Activated CD8-positive, alpha-beta T cell treated with anti-CD3 and anti-CD28 coated beads for 36 hours (primary cell): ENCODE results near the gene MSANTD1. TPM values are rescaled to one million over a fixed set of nuclear protein-coding genes. Genes with fewer than 3 reads are reported as not detected.

Experiments
- ATAC-seq: fragments of 200-7000 bp; cut with Tn5 transposase; one replicate; pipeline ENCODE4 v1.10.0; 2021; ENCODE audit warnings: mild to moderate bottlenecking, moderate library complexity
- CTCF ChIA-PET: fragments of 350-600 bp; sonication (Branson Sonifier 250); formaldehyde crosslinking; loops from one replicate; lab custom pipeline; 2021; ENCODE audit warnings: antibody characterized with exemption; lab: Charles Lee
- POLR2A ChIA-PET: fragments of 350-600 bp; sonication (Branson Sonifier 250); formaldehyde crosslinking; loops from one replicate; lab custom pipeline; 2021; ENCODE audit warnings: antibody characterized with exemption; lab: Charles Lee
- DNase-seq: peaks from one replicate; pipeline ENCODE4 v3.0.0-alpha.2; 2020
- H3K27ac Mint-ChIP-seq: one replicate; pipeline ENCODE4 v1.8.0; 2021; ENCODE audit warnings: mild to moderate bottlenecking, mixed read lengths
- H3K27me3 Mint-ChIP-seq: one replicate; pipeline ENCODE4 v1.8.0; 2021; ENCODE audit warnings: mixed read lengths
- H3K36me3 Mint-ChIP-seq: one replicate; pipeline ENCODE4 v1.8.0; 2021; ENCODE audit warnings: low read depth, mixed read lengths
- H3K4me1 Mint-ChIP-seq: one replicate; pipeline ENCODE4 v1.8.0; 2021; ENCODE audit warnings: low read depth, mixed read lengths
- H3K4me3 Mint-ChIP-seq: one replicate; pipeline ENCODE4 v1.8.0; 2021; ENCODE audit warnings: mild to moderate bottlenecking, moderate library complexity, mixed read lengths
- H3K9me3 Mint-ChIP-seq: one replicate; pipeline ENCODE4 v1.8.0; 2021; ENCODE audit warnings: mixed read lengths
- intact Hi-C: fragments of 100-400 bp; cut with micrococcal nuclease; formaldehyde crosslinking; loops from one replicate; pipeline ENCODE4 v1.10.0; 2022
- total RNA-seq, 2 experiments: library from RNA; stranded (reverse); gene quantifications; one replicate each; pipeline ENCODE4 v1.2.3, GENCODE V29; 2021
- TF ChIP-seq, protein P1 (sequence below): fragments of 200-600 bp; IDR thresholded peaks from one replicate; pipeline ENCODE4 v1.8.0; 2022; ENCODE audit warnings: antibody characterized with exemption, mild to moderate bottlenecking

MSANTD1 gene
- total RNA-seq, 2 experiments from 2014 or later = 0.43 TPM

- ATAC-seq (no peak), DNase-seq (no peak)
- TF ChIP-seq, protein P1, sequence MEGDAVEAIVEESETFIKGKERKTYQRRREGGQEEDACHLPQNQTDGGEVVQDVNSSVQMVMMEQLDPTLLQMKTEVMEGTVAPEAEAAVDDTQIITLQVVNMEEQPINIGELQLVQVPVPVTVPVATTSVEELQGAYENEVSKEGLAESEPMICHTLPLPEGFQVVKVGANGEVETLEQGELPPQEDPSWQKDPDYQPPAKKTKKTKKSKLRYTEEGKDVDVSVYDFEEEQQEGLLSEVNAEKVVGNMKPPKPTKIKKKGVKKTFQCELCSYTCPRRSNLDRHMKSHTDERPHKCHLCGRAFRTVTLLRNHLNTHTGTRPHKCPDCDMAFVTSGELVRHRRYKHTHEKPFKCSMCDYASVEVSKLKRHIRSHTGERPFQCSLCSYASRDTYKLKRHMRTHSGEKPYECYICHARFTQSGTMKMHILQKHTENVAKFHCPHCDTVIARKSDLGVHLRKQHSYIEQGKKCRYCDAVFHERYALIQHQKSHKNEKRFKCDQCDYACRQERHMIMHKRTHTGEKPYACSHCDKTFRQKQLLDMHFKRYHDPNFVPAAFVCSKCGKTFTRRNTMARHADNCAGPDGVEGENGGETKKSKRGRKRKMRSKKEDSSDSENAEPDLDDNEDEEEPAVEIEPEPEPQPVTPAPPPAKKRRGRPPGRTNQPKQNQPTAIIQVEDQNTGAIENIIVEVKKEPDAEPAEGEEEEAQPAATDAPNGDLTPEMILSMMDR = no peak
- Mint-ChIP-seq H3K9me3 (no peaks in the 10 kb centered on the region), H3K36me3 (no peaks in the 10 kb centered on the region), H3K4me3 (no peak overlapping the region), H3K4me1 (no peaks in the 10 kb centered on the region), H3K27me3 (no peaks in the 10 kb centered on the region), H3K27ac (no peak overlapping the region)
- intact Hi-C loops = no loop called here
- ChIA-PET CTCF (no interaction called here), POLR2A (no interaction called here)
Measured at GRCh38 chr4:3253808-3254207, 4.8 kb downstream of the MSANTD1 start.

GRCh38 chr4:3254302-3255131, 5.6 kb downstream of the MSANTD1 start:
- intact Hi-C loops = no loop called here
- CTCF ChIA-PET = no interaction called here
- DNase-seq (no peak), ATAC-seq (no peak)
- H3K9me3 Mint-ChIP-seq = no peaks in the 10 kb centered on the region
- no peak overlapping the region for H3K27ac Mint-ChIP-seq
- TF ChIP-seq, protein P1 = no peak
- POLR2A ChIA-PET = no interaction called here
- no peak overlapping the region for H3K4me3 Mint-ChIP-seq
- H3K36me3 Mint-ChIP-seq = no peaks in the 10 kb centered on the region
- no peaks in the 10 kb centered on the region for H3K27me3 Mint-ChIP-seq
- H3K4me1 Mint-ChIP-seq = no peaks in the 10 kb centered on the region

DNA sequence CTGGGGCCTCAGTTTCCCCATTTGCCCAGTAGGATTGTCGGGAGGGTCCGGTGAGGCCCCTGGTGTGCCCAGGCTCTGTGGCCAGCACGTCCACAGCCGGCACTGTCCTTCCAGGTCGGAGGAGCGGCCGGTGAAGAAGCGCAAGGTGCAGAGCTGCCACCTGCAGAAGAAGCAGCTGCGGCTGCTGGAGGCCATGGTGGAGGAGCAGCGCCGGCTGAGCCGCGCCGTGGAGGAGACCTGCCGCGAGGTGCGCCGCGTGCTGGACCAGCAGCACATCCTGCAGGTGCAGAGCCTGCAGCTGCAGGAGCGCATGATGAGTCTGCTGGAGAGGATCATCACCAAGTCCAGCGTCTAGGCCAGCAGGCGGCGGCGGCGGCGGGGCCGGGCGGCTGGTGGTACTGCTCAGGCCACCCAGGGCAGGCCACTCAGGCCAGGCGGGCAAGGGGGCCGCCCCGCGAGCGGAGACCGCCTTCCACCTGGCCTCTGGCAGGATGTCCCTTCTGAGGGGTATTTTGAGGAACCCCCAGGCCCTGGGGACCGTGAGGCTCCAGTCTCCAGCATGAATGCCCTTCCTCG, 6.7 kb downstream of the MSANTD1 start:
- CTCF ChIA-PET = no interaction called here

GRCh38 chr4:3256230-3257102, 7.5 kb downstream of the MSANTD1 start:
- Mint-ChIP-seq H3K9me3 (no peaks in the 10 kb centered on the region), H3K27ac (no peak overlapping the region), H3K4me1 (no peaks in the 10 kb centered on the region), H3K36me3 (no peaks in the 10 kb centered on the region), H3K27me3 (no peaks in the 10 kb centered on the region), H3K4me3 (no peak overlapping the region)
- TF ChIP-seq, protein P1 = no peak
- POLR2A ChIA-PET = interaction anchor here (1.3 kb wide), 1 partner anchor 10 kb away, joined by 5 read pairs; no protein-coding TSS in a partner anchor
- no peak for DNase-seq
- no peak for ATAC-seq
- CTCF ChIA-PET = no interaction called here
- intact Hi-C loops = no loop called here

More for the DNA sequence above, 6.7 kb downstream of the MSANTD1 start:
- H3K4me3 Mint-ChIP-seq = no peak overlapping the region
- no peaks in the 10 kb centered on the region for H3K9me3 Mint-ChIP-seq
- no peak for DNase-seq
- H3K4me1 Mint-ChIP-seq = no peaks in the 10 kb centered on the region
- no peaks in the 10 kb centered on the region for H3K36me3 Mint-ChIP-seq
- intact Hi-C loops = no loop called here
- H3K27me3 Mint-ChIP-seq = no peaks in the 10 kb centered on the region
- H3K27ac Mint-ChIP-seq = no peak overlapping the region
- TF ChIP-seq, protein P1 = no peak
- ATAC-seq = no peak
- POLR2A ChIA-PET = interaction anchor here (1.3 kb wide), 1 partner anchor 9 kb away, joined by 5 read pairs; no protein-coding TSS in a partner anchor
